PC-9 (cell line): ENCODE data around the gene ZGRF1. TPM values are rescaled to one million over a fixed set of nuclear protein-coding genes. Genes with fewer than 3 reads are reported as not detected.

Experiments
- Bru-seq: library from RNA; stranded (reverse); fragments of 400-500 nt; gene quantifications from one replicate; lab custom pipeline; 2021; lab: Mats Ljungman, UMichigan
- BruChase-seq, 2 experiments: library from RNA; stranded (reverse); fragments of 400-500 nt; gene quantifications; one replicate each; lab custom pipeline; 2021; lab: Mats Ljungman, UMichigan
- BruUV-seq: library from RNA; stranded (reverse); fragments of 400-500 nt; replicated peaks from 2 replicates; lab custom pipeline; 2021; lab: Mats Ljungman, UMichigan
- CTCF ChIA-PET: fragments of 300-600 bp; sonication (Branson Sonifier 250); formaldehyde crosslinking; loops from one replicate; lab custom pipeline; 2022; ENCODE audit warnings: antibody characterized with exemption; lab: Charles Lee
- POLR2A ChIA-PET: fragments of 300-600 bp; sonication (Branson Sonifier 250); formaldehyde crosslinking; loops from one replicate; lab custom pipeline; 2022; ENCODE audit warnings: antibody characterized with exemption; ENCODE audit not compliant: unreplicated experiment; lab: Charles Lee
- DNase-seq, 2 experiments: peaks; one replicate each; pipeline versions ENCODE4 v3.0.0 to v3.0.0-alpha.2; 2015 to 2022; ENCODE audit warnings: mixed read lengths in 1 of 2
- H2AFZ ChIP-seq: fragments of 200-600 bp; sonication (generic); 2 replicates; pipeline ENCODE4 v1.8.1; 2017; ENCODE audit warnings: antibody characterized with exemption
- H3F3A ChIP-seq: fragments of 200-600 bp; sonication (generic); 2 replicates; pipeline ENCODE4 v1.8.1; 2017; ENCODE audit warnings: antibody characterized with exemption, mild to moderate bottlenecking, low read depth; ENCODE audit not compliant: insufficient read depth
- H3K27ac ChIP-seq: fragments of 200-600 bp; sonication (generic); 2 replicates; pipeline ENCODE4 v1.6.1; 2016; ENCODE audit warnings: mixed run types
- H3K27me3 ChIP-seq: fragments of 200-600 bp; sonication (generic); 2 replicates; pipeline ENCODE4 v1.6.1; 2016; ENCODE audit warnings: low read depth, mixed run types; ENCODE audit not compliant: insufficient read depth
- H3K36me3 ChIP-seq: fragments of 200-600 bp; sonication (generic); 2 replicates; pipeline ENCODE4 v1.6.1; 2016; ENCODE audit warnings: low read depth, mixed run types
- H3K4me1 ChIP-seq: fragments of 200-600 bp; sonication (generic); replicated peaks from 2 replicates; pipeline ENCODE4 v1.6.1; 2016; ENCODE audit warnings: mixed run types; ENCODE audit not compliant: insufficient read depth
- H3K4me2 ChIP-seq: fragments of 200-600 bp; sonication (generic); 2 replicates; pipeline ENCODE4 v1.6.1; 2017; ENCODE audit warnings: mixed run types
- H3K4me3 ChIP-seq: fragments of 200-600 bp; sonication (generic); 2 replicates; pipeline ENCODE4 v1.6.1; 2016; ENCODE audit warnings: mixed run types
- H3K79me2 ChIP-seq: fragments of 200-600 bp; sonication (generic); 2 replicates; pipeline ENCODE4 v1.6.1; 2017; ENCODE audit warnings: low read depth, mixed run types
- H3K9me2 ChIP-seq: fragments of 200-600 bp; sonication (generic); 2 replicates; pipeline ENCODE4 v1.8.1; 2017; ENCODE audit warnings: mild to moderate bottlenecking; ENCODE audit not compliant: insufficient read depth
- H3K9me3 ChIP-seq: fragments of 200-600 bp; sonication (generic); 2 replicates; pipeline ENCODE4 v1.8.1; 2016; ENCODE audit warnings: low read depth; ENCODE audit not compliant: insufficient read depth
- H4K20me1 ChIP-seq: fragments of 200-600 bp; sonication (generic); 2 replicates; pipeline ENCODE4 v1.8.1; 2017; ENCODE audit not compliant: insufficient read depth
- EZH2 ChIP-seq: fragments of 200-600 bp; sonication (generic); IDR thresholded peaks from 2 replicates; pipeline ENCODE4 v1.8.0; 2017; ENCODE audit warnings: antibody characterized with exemption, low read depth
- intact Hi-C: fragments of 100-400 bp; cut with micrococcal nuclease; formaldehyde crosslinking; loops from one replicate; pipeline ENCODE4 v1.10.0; 2022; ENCODE audit not compliant: unreplicated experiment
- long read RNA-seq: library from polyadenylated mRNA; stranded (forward); transcript quantifications from one replicate; pipeline ENCODE4 v2.0.0, GENCODE V29; 2022
- total RNA-seq: library from RNA; stranded (reverse); gene quantifications from 2 replicates; pipeline ENCODE4 v1.2.3, GENCODE V29; 2021
- TF ChIP-seq, protein P1 (sequence below): fragments of 200-600 bp; sonication (generic); conservative IDR thresholded peaks from 2 replicates; pipeline ENCODE4 v1.6.1; 2017; ENCODE audit warnings: mixed run types, antibody characterized with exemption, mild to moderate bottlenecking, moderate library complexity

Gene ZGRF1, protein sequence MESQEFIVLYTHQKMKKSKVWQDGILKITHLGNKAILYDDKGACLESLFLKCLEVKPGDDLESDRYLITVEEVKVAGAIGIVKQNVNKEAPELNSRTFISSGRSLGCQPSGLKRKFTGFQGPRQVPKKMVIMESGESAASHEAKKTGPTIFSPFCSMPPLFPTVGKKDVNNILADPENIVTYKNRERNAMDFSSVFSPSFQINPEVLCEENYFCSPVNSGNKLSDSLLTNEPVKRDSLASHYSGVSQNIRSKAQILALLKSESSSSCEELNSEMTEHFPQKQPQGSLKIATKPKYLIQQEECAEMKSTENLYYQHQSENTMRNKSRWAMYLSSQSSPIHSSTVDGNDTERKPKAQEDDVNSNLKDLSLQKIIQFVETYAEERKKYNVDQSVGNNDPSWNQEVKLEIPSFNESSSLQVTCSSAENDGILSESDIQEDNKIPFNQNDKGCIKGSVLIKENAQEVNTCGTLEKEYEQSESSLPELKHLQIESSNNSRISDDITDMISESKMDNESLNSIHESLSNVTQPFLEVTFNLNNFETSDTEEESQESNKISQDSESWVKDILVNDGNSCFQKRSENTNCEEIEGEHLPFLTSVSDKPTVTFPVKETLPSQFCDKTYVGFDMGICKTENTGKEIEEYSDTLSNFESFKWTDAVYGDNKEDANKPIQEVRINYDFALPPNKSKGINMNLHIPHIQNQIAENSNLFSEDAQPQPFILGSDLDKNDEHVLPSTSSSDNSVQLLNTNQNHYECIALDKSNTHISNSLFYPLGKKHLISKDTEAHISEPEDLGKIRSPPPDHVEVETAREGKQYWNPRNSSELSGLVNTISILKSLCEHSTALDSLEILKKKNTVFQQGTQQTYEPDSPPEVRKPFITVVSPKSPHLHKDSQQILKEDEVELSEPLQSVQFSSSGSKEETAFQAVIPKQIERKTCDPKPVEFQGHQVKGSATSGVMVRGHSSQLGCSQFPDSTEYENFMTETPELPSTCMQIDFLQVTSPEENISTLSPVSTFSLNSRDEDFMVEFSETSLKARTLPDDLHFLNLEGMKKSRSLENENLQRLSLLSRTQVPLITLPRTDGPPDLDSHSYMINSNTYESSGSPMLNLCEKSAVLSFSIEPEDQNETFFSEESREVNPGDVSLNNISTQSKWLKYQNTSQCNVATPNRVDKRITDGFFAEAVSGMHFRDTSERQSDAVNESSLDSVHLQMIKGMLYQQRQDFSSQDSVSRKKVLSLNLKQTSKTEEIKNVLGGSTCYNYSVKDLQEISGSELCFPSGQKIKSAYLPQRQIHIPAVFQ (N-terminal part only)
- total RNA-seq (17.3 and 18.9 TPM in 2 replicates), Bru-seq, nascent RNA (percentile 61 among the genes with signal in this experiment), BruChase-seq, experiment 1, labeled RNA remaining after a 2-hour chase (percentile 63 among the genes with signal in this experiment), BruChase-seq, experiment 2, labeled RNA remaining after a 6-hour chase (percentile 64 among the genes with signal in this experiment)
- long read RNA-seq, partial matches to known transcripts = 1 of 7 reads
- long read RNA-seq, other reads (novel, unspliced or antisense) = 6 of 7 reads

DNA sequence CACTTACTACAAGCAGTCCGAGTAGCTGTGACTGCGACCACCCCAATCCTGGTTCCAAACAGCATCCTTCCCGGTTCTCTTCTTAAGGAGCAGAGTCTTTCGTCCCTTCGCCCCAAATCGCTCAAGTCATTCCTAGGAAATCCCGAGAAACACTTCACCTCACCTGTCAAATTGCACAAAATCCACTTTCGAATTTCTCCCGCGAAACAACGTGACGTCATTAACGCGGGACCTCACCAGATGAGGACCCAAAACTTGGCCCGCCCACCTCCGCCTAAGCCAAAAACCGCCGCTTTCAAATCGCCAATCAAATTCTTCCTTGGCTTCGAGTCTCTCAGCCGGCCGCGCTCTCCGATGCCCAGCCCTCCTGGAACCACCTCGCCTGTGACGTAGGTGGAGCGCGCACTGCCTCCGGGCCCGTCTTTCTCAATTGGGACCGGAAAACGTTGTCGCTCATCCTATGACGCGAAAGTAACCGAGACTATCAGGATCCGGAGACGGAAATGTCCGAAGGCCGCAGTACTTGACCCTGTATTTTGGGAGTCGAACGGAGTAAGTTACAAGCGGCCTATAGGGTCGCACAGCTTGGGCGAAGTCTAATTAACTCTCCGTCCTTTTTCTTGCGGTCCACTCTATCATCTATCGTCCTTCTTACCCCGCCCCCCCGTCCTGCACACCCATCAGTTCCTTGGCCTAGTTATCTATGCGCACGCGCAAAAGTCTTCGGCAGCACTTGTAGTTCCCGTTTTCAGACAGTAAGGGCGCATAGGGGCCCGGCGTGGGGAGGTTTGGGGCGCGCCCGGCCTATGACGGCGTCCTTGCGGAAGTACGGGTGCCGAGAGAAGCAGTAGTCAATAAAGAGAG is at the start of gene ZGRF1, which contains the start of gene LARP7:
Gene ZGRF1, minus strand, starts transcription at position 222 of the 864 bp plus-strand sequence. CDS start 3,733 bp downstream, outside the sequence.
Gene LARP7, plus strand, starts transcription at position 456 of the 864 bp plus-strand sequence. CDS start 7,527 bp downstream, outside the sequence.
- Histone ChIP-seq H3K36me3 (no peaks in the 10 kb centered on the region; the same call in 1 of the 2 replicates), H3K79me2 (peaks cover 42% of the 10 kb centered on the region), H3K4me1 (peaks cover 20% of the 10 kb centered on the region), H4K20me1 (0 out of 2 replicates have a peak, but pooled peaks cover 4% of the 10 kb centered on the region), H3F3A (0 out of 2 replicates have a peak, but pooled peaks cover 6% of the 10 kb centered on the region), H3K27ac (peak within 1 kb of the TSS; percentile 78), H3K4me3 (peak within 1 kb of the TSS; percentile 76), H2AFZ (peak within 1 kb of the TSS; percentile 90), H3K27me3 (no peaks in the 10 kb centered on the region), H3K9me2 (no peaks in the 10 kb centered on the region), H3K4me2 (peak within 1 kb of the TSS; percentile 90), H3K9me3 (no peaks in the 10 kb centered on the region)
- intact Hi-C loops = loop anchor here (1.0 to 10.0 kb wide), 4 partner anchors 110 to 458 kb away; no protein-coding TSS in a partner anchor
- peak; percentile 97 to 98 for DNase-seq
- ChIA-PET POLR2A (interaction anchor here (0.6 kb wide), 3 partner anchors 95 to 109 kb away, joined by 3 to 11 read pairs (median 5); no protein-coding TSS in a partner anchor), CTCF (no interaction called here)
- TF ChIP-seq, protein P1, sequence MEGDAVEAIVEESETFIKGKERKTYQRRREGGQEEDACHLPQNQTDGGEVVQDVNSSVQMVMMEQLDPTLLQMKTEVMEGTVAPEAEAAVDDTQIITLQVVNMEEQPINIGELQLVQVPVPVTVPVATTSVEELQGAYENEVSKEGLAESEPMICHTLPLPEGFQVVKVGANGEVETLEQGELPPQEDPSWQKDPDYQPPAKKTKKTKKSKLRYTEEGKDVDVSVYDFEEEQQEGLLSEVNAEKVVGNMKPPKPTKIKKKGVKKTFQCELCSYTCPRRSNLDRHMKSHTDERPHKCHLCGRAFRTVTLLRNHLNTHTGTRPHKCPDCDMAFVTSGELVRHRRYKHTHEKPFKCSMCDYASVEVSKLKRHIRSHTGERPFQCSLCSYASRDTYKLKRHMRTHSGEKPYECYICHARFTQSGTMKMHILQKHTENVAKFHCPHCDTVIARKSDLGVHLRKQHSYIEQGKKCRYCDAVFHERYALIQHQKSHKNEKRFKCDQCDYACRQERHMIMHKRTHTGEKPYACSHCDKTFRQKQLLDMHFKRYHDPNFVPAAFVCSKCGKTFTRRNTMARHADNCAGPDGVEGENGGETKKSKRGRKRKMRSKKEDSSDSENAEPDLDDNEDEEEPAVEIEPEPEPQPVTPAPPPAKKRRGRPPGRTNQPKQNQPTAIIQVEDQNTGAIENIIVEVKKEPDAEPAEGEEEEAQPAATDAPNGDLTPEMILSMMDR = peak; percentile 100
- no peak for TF ChIP-seq EZH2
- TSS peak; percentile 70 for BruUV-seq

DNA sequence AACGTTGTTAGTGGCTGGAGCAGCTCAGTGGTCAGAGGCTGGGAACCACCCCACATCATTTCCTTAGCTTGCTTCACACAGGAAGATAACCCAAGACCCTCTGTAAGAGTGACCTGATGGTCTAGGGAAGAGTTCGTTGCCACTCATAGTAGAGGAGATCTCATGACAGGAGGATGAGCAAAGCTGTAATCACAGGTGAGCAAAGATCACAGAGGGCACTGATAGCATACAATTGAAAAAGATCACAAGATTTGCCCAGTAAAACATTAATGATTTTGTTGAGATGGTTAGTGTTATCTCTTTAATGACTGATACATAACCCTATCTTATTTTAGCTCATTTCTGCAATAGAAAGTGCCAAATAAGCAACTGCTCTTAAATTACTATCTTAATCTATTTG is 44.3 kb upstream of the ZGRF1 start:
- TF ChIP-seq EZH2 = no peak
- TF ChIP-seq, protein P1 = no peak
- Histone ChIP-seq H3K4me1 (no peaks in the 10 kb centered on the region), H3K27me3 (no peaks in the 10 kb centered on the region), H3K9me2 (no peaks in the 10 kb centered on the region), H3K79me2 (no peaks in the 10 kb centered on the region), H3F3A (no peaks in the 10 kb centered on the region), H2AFZ (no peak overlapping the region), H3K27ac (no peak overlapping the region), H4K20me1 (no peaks in the 10 kb centered on the region), H3K4me3 (no peak overlapping the region), H3K36me3 (no peaks in the 10 kb centered on the region), H3K4me2 (no peak overlapping the region), H3K9me3 (no peaks in the 10 kb centered on the region)
- no TSS peak for BruUV-seq
- ChIA-PET CTCF (no interaction called here), POLR2A (interaction anchor here (0.5 kb wide), 1 partner anchor 163 kb away, joined by 5 read pairs; no protein-coding TSS in a partner anchor)
- intact Hi-C loops = no loop called here
- no peak for DNase-seq
